SU-DHL-6 (cell line): ENCODE data around the gene GNPTG.

Experiments used
- CTCF ChIP-seq: fragments of 200-600 bp; sonication (generic); IDR thresholded peaks from one replicate; pipeline ENCODE4 v1.5.1; 2017; ENCODE audit warnings: antibody characterized with exemption, mild to moderate bottlenecking, low read length, moderate library complexity; ENCODE audit not compliant: insufficient read depth, poor library complexity, severe bottlenecking
- EZH2phosphoT487 ChIP-seq: fragments of 200-600 bp; sonication (generic), shearing (Covaris generic); conservative IDR thresholded peaks from 2 replicates; pipeline ENCODE4 v1.6.1; 2018; ENCODE audit warnings: mild to moderate bottlenecking, antibody characterized with exemption, low read length, moderate library complexity, mixed read lengths

- TF ChIP-seq CTCF (no peak), EZH2phosphoT487 (no peak)
These were observed 24.6 kb upstream of the GNPTG start for GRCh38 chr16:1326946-1327618.
